ENCODE data around the gene SPATS2.

SPATS2 gene

DNA sequence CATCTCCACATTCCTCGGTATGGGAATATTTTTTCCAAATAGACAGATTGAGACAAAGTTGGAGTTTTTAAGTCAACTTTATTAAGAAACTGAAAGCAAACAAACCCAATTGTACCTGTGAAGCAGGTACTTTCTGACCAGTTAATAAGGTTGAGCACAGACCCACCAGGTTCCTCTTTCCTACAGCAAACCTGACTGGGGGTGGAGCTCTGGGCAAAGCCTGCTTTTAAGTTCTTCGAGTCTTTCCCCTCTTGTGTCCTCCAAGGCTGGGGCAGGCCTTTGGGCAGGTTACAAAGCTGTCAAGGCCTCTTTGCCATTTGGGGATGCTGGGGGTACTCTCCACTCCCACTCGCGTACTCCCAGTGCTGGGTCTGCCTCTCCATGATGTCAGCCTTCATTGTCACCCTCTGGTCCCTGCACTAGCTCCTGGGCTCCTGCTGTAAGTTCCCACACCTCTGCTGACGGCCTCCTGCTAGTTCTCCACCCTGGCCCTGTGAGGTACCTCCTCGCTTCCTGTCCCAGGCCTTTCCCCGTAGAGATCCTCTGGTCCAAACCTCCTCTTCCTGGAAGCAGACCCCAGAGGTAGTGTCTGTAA is 174.7 kb downstream of the SPATS2 start:
- TF ChIP-seq, protein P1, sequence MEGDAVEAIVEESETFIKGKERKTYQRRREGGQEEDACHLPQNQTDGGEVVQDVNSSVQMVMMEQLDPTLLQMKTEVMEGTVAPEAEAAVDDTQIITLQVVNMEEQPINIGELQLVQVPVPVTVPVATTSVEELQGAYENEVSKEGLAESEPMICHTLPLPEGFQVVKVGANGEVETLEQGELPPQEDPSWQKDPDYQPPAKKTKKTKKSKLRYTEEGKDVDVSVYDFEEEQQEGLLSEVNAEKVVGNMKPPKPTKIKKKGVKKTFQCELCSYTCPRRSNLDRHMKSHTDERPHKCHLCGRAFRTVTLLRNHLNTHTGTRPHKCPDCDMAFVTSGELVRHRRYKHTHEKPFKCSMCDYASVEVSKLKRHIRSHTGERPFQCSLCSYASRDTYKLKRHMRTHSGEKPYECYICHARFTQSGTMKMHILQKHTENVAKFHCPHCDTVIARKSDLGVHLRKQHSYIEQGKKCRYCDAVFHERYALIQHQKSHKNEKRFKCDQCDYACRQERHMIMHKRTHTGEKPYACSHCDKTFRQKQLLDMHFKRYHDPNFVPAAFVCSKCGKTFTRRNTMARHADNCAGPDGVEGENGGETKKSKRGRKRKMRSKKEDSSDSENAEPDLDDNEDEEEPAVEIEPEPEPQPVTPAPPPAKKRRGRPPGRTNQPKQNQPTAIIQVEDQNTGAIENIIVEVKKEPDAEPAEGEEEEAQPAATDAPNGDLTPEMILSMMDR (IDR thresholded peaks at IDR 0.05; ENCODE audit: low read depth, low read length, poor library complexity, severe bottlenecking): no peak
- TF ChIP-seq EZH2phosphoT487 (IDR thresholded peaks at IDR 0.05; ENCODE audit: borderline replicate concordance, low read length): no peak
- no peak overlapping the region for H3K4me3 ChIP-seq (ENCODE audit: low read length)
- no peak overlapping the region for H3K4me2 ChIP-seq (ENCODE audit: low read length)
- no peaks in the 10 kb centered on the region for H3K79me2 ChIP-seq (ENCODE audit: control insufficient read depth, low read length)
- H3K9me3 ChIP-seq (ENCODE audit: control insufficient read depth, insufficient read depth, low read length): no peaks in the 10 kb centered on the region
- H3K27me3 ChIP-seq (ENCODE audit: control insufficient read depth, low read length): peaks cover 10% of the 10 kb centered on the region
- H3K4me1 ChIP-seq (ENCODE audit: control insufficient read depth, low read length): peaks cover 59% of the 10 kb centered on the region
- peaks cover 6% of the 10 kb centered on the region for H3F3A ChIP-seq (ENCODE audit: control insufficient read depth, insufficient read depth)
- H3K9me2 ChIP-seq (replicated peaks; ENCODE audit: control insufficient read depth, low read length): no peaks in the 10 kb centered on the region
- no peak overlapping the region for H3K27ac ChIP-seq (ENCODE audit: low read depth, low read length)
- no peaks in the 10 kb centered on the region for H4K20me1 ChIP-seq (ENCODE audit: control insufficient read depth, insufficient read depth, low read depth, low read length)
- no peaks in the 10 kb centered on the region for H3K36me3 ChIP-seq (ENCODE audit: control insufficient read depth, low read length)

- no peak for TF ChIP-seq EZH2phosphoT487 (IDR thresholded peaks at IDR 0.05; ENCODE audit: borderline replicate concordance, low read length)
- TF ChIP-seq, protein P1 (IDR thresholded peaks at IDR 0.05; ENCODE audit: low read depth, low read length, poor library complexity, severe bottlenecking): no peak
- Histone ChIP-seq H3K4me1 (ENCODE audit: control insufficient read depth, low read length) (peaks cover 52% of the 10 kb centered on the region), H3F3A (ENCODE audit: control insufficient read depth, insufficient read depth) (no peaks in the 10 kb centered on the region), H3K4me3 (ENCODE audit: low read length) (no peak overlapping the region), H3K9me2 (replicated peaks; ENCODE audit: control insufficient read depth, low read length) (no peaks in the 10 kb centered on the region), H3K36me3 (ENCODE audit: control insufficient read depth, low read length) (no peaks in the 10 kb centered on the region), H3K79me2 (ENCODE audit: control insufficient read depth, low read length) (no peaks in the 10 kb centered on the region), H3K4me2 (ENCODE audit: low read length) (no peak overlapping the region), H4K20me1 (ENCODE audit: control insufficient read depth, insufficient read depth, low read depth, low read length) (no peaks in the 10 kb centered on the region), H3K27ac (ENCODE audit: low read depth, low read length) (no peak overlapping the region), H3K27me3 (ENCODE audit: control insufficient read depth, low read length) (peaks cover 10% of the 10 kb centered on the region), H3K9me3 (ENCODE audit: control insufficient read depth, insufficient read depth, low read length) (no peaks in the 10 kb centered on the region)
These were observed 175.4 kb downstream of the SPATS2 start for GRCh38 chr12:49542592-49543160.

GRCh38 chr12:49543221-49543913 is 176.1 kb downstream of the SPATS2 start:
- H3K27me3 ChIP-seq (ENCODE audit: control insufficient read depth, low read length): peaks cover 10% of the 10 kb centered on the region
- H3K4me2 ChIP-seq (ENCODE audit: low read length): no peak overlapping the region

More at GRCh38 chr12:49543221-49543913, 176.1 kb downstream of the SPATS2 start:
- H3K9me3 ChIP-seq (ENCODE audit: control insufficient read depth, insufficient read depth, low read length): no peaks in the 10 kb centered on the region
- H3F3A ChIP-seq (ENCODE audit: control insufficient read depth, insufficient read depth): no peaks in the 10 kb centered on the region
- no peaks in the 10 kb centered on the region for H3K79me2 ChIP-seq (ENCODE audit: control insufficient read depth, low read length)
- H3K9me2 ChIP-seq (replicated peaks; ENCODE audit: control insufficient read depth, low read length): no peaks in the 10 kb centered on the region
- peaks cover 50% of the 10 kb centered on the region for H3K4me1 ChIP-seq (ENCODE audit: control insufficient read depth, low read length)
- H3K27ac ChIP-seq (ENCODE audit: low read depth, low read length): no peak overlapping the region
- H3K4me3 ChIP-seq (ENCODE audit: low read length): no peak overlapping the region
- no peaks in the 10 kb centered on the region for H3K36me3 ChIP-seq (ENCODE audit: control insufficient read depth, low read length)
- no peak for TF ChIP-seq EZH2phosphoT487 (IDR thresholded peaks at IDR 0.05; ENCODE audit: borderline replicate concordance, low read length)
- TF ChIP-seq, protein P1 (IDR thresholded peaks at IDR 0.05; ENCODE audit: low read depth, low read length, poor library complexity, severe bottlenecking): no peak
- H4K20me1 ChIP-seq (ENCODE audit: control insufficient read depth, insufficient read depth, low read depth, low read length): no peaks in the 10 kb centered on the region
